ENCODE results near the gene BCL2L13.
"Not testable (repeated sequence)": the region's sequence is repeated elsewhere in the genome, so short reads cannot be mapped to it uniquely, and the experiment has no call there.

The BCL2L13 gene

DNA sequence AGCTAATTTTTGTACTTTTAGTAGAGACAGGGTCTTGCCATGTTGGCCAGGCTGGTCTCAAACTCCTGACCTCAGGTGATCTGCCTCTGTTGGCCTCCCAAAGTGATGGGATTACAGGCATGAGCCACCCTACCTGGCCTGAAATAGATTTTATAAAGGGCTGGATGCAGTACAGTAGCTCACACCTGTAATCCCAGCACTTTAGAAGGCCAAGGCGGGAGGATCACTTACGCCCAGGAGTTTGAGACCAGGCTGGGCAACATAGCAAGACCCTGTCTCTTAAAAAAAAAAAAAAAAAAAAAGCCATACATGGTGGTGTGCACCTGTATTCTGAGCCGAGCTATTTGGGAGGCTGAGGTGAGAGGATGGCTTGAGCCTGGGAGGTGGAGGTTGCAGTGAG, 59.7 kb downstream of the BCL2L13 start:
- not testable (repeated sequence) for DNase-seq

DNA sequence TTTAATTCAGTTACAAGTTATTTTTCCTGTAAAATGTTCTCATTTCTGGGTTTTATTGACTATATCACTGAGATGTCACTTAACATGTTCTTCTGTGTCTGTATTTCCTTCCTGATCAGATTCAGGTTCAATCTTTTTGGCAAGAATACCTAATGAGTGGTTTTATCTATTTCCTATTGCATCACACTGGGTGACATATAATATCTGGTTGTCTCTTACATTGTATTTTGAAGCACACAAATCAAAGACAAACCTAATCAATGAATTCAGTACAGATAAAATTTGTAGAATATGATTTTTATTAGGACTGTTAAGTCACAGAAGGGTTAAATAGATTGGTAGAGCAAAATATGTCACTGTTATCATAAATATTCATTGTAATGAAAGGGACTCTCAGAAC, 60.4 kb downstream of the BCL2L13 start:
- no peak for DNase-seq

DNA sequence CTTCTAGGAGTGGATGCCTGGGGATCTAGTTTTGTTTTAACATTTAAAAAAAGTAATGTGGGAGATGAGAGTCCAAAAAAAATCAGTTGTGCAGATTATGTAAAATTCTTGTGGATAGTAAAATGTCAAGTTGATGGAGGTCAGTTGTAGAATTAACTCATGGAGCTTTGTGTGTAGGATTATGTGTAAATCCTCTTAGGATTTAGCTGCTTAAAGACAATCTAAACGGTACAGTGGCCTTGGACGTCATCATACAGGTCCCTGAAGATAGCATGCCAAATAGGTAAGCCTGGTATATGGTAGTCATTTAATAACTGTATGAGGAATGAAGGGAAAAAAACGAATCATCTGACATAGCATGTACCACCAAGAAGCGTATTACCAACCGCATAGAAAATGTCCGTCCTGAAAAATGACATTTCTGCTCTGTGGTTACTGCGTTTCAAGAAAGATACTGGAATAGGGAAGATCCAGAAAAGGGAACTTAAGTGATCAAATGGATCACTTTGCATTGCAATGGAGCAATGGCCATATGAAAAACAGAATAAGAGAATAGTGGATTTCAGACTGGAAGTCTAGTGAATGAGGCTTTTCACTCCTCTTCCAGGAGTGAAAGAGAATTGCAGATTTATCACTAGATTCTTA, 61.3 kb downstream of the BCL2L13 start:
- DNase-seq: no peak

DNA sequence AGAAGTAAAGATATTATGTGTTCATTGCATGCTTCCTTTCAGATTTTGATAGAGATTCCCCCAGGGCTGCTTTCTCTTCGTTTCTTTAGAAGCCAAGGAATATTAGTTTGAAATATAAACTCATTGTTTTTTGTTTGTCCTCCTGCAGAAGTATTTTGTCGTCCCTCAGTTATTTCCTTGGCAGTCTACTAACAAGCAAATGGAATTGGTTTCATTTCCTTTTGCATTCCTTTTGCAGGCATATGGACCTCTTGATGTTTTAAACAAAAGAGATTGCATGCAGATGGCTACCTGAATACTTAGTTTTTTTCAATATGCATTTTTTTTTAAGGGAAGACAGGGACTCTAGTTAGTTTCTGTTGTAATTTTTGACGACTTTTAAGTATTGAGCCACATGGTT, 62.2 kb downstream of the BCL2L13 start:
- no peak for DNase-seq

DNA sequence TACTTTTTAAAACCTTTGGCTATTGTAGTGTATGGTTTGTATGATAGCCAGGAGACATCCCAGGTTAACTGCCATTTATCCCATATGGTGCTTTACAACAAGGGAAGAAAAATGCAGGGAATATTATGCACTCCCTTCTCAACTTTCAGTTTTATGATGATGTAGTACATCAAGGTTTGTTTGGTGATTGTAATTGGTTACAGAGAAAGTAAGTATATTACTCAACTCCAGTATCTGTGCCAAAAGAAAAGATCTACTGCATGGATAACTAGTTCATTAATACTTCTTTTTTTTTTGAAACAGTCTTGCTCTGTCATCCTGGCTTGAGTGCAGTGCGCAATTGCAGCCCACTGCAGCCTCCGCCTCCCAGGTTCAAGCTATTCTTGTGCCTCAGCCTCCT, 65.3 kb downstream of the BCL2L13 start:
- no peak for DNase-seq

DNA sequence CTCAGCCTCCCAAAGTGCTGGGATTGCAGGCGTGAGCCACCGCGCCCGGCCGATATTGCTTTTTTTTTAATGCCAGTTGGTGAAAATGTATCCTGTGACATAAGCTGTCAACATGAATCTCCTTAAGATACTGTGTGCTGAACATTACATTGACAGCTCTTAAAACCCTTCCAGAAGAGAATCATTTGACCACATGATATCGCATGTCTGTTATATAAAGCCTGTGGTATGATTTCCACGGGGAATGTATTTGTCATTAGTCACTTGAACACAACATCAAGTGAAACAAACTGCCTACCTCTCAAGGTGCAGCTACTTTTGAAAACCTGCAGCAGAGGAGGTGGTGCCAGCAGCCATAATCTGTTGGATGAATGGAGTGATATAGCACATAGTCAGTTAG, 67.0 kb downstream of the BCL2L13 start:
- no peak for DNase-seq

DNA sequence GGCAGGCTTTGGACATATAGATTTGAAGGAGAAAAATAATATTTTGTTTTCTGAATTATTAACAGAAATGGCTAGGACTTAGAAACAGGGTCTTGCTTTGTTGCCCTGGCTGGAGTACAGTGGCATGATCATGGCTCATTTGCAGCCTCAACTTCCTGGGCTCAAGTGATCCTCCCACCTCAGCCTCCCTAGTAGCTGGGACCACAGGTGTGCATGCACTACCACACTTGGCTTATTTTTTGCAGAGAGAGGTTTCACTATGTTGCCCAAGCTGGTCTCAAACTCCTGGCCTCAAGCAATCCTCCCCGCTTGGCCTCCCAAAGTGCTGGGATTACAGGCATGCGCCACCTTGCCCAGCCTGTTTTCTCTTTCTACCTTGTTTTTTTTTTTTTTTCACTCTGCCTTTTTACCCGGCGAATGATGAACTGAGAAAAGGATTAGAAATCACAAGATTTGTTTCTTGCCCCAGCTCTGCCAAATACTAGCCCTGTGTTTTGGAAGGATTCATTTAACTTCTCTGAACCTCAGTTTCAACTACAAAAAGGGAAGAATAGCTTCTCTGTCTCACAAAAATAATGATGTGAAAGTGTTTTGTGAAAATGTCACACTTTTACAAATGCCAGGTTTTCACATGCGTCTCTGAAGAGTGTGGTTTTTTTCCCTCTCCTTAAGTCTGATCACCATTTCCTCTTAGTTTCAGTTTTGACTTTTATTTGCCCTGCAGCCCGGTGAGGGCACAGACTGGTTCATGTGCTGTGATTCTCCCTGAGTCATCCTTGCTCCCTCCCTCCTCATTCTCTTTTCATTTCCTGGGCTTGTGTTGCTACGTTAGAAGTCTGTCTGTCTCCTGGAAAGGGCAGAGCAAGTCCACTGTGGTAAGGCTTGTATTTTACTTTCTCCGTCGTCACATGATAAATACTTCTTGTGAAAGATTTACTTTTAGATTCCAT, 67.7 kb downstream of the BCL2L13 start:
- peak; percentile 53 for DNase-seq

DNA sequence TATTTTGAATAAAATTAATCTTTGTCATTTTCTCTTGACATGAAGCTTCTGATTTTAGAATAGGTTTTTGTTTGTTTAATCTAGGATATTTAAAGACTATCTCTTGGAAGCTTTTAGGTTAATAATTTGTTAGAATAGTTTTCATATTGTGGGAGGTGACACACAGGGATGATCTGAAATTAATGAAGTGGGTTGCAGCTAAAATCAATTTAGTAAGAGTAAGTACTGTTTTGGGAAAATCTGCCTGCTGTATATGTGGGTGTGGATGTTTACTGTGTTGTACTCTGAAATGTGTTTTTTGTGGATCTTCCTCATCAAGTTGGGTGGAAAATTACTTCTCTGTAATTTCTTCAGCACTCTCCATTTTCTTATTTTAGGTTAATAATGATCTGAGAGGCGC, 68.4 kb downstream of the BCL2L13 start:
- no peak for DNase-seq

DNA sequence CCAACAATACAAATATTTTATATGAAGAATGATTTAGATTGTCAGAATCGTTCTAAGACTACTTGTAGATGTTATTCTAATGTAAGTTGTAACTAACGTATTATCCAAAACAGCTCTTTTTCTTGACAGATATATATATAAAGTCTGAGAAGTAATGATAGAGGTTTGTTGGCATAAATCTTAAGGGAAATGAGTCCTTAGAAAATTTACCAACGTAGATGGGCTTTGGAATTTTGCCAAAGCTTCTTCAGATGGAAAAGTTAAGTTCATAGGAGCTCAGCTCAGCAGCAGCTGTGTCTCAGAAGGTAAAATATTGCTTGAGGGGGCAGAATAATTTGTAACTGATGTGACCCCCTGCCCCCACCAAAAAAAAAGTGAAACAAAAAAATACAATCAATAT, 69.0 kb downstream of the BCL2L13 start:
- no peak for DNase-seq

DNA sequence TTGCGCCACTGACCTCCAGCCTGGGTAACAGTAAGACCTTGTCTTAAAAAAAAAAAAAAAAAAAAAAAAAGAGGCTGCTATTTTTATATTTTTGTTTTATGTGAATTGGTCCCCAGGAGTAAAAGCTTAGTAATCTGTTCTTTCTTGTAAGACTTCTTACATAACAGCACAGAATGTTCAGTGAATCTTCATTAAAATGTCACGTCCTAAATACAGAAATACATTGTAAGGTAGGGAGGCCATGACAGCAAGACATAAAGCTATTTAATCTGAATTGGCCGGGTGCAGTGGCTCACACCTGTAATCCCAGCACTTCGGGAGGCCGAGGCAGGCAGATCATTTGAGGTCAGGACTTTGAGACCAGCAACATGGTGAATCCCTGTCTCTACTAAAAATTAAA, 71.5 kb downstream of the BCL2L13 start:
- no peak for DNase-seq

DNA sequence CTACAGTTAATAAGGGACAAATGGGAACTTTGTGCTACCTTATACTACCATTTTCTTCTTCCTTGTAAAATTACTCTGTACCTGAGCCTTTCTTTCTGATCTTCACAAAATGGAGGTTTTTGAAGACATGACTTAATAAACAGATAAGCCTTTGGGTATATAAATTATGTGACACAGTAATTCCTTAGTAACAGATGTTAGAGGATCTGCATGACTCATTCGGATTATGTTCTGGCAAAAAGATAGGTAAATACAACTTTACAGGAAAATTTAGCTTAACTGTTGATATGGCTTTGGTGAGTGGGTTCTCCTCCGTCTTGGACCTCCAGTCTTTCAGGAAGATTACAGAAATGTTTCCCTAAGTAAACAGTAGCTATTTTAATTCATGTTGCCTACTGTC, 73.9 kb downstream of the BCL2L13 start:
- DNase-seq: no peak

DNA sequence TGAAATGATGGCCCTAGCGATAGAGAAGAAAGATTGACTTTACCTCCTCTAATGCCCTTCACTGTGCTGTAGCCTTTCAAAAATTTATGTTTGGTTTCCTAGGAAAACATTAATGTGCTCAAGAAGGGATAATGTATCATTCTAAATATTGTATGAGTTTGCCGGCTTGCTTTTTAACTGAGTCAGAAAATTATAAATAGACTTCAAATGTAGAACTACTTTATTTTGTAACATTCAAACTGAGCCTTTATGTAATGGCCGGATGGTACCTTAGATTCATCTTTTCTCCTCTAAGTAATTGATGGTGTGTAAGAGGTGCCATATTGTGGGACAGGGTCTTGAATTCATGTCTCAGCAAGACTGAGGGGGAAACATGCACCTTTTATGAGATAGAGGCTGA, 78.0 kb downstream of the BCL2L13 start:
- no peak for DNase-seq

DNA sequence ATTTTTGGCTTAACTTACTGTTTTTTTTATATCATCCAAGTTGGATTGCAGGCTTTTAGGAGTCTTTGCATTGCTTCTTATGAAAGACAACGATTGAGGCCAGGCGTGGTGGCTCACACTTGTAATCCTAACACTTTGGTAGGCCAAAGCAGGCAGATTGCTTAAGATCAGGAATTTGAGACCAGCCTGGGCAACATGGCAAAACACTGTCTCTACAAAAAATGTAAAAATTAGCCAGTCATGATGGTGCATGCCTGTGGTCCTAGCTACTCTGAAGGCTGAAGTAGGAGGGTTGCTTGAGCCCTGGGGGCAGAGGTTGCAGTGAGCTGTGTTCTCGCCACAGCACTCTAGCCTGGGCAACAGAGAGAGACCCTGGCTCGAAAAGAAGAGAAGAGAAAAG, 79.2 kb downstream of the BCL2L13 start:
- DNase-seq: no peak

DNA sequence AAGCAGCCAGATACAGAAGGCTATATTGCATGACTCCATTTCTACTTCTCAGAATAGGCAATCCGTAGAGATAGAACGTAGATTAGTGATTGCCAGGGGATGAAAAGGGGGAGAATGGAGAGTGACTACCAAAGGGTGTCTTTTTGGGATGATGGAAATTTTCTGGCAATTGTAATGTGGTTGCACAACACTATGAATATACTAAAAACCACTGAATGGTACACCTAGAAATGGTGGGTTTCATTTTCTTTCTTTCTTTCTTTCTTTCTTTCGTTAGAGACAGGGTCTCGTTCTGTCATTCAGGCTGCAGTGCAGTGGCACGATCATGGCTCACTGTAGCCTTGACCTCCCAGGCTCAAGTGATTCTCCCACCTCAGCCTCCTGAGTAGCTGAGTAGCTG, 81.4 kb downstream of the BCL2L13 start:
- DNase-seq: no peak

DNA sequence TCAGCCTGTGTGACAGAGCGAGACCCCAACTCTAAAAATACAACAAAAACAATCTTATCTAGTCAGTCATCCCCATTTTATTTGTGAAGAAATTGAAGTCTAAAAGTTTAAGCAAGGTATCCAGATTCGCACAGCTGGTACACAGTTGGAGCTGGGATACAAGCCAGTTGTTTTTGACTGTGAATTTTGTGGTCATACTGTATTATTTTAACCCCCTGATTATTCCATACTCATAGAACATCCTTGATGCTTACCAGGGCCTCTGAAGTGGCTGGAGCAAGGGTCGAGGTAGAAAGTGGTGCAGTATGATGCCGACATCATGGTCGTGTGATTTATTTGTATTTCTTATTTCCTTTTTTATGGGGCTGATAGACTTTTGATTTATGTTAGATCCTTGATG, 85.7 kb downstream of the BCL2L13 start:
- DNase-seq: no peak

DNA sequence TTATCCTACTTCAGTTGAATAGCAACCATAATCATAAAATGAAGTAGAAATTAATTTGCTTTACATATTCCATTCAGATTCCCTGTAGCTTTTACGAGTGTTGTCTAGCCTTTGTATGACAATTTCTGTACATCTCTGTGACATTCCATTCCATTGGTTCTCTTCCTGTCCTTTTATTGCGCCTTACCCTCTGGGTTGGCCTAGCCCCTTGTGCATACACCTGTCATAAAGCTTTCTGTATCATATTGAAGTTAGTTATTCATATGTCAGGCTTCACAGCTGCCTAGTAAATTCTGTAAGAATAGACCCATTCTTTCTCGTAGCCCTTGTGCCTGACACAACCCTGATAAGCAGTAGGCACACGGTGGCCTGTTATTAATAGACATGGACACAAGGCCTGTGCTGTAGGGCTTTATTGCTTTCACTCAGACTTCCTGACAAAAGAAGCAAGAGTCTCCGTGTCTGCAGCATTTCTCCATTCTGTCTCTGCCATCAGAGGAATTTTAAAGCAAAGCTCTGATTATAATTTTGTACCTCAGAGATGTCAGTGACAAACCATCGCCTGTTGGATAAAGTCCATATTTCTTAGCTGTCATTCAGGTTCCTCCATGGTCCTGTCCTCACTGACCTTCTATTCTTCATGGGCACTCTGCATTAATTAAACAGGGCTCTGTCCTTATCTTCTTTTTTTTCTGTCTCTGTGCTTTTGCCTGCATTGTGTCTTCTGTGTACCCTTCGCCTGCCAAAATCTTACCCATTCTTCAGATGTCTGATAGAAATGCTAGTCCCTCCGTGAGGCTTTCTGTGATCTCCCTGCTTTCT, 86.3 kb downstream of the BCL2L13 start:
- no peak for DNase-seq

DNA sequence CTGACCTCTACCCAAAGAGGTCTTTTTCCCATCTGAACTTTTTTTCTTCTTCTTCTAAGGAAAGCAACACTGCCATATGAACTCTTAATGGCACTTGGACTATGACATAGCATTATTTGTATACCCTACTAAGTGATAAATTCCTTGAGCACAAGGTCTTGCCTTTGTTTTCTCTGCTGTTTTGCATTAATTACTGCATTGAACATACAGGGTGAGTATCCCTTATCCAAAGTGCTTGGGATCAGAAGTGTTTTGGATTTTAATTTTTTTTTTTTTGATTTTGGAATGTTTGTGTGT, 86.9 kb downstream of the BCL2L13 start:
- DNase-seq: no peak

DNA sequence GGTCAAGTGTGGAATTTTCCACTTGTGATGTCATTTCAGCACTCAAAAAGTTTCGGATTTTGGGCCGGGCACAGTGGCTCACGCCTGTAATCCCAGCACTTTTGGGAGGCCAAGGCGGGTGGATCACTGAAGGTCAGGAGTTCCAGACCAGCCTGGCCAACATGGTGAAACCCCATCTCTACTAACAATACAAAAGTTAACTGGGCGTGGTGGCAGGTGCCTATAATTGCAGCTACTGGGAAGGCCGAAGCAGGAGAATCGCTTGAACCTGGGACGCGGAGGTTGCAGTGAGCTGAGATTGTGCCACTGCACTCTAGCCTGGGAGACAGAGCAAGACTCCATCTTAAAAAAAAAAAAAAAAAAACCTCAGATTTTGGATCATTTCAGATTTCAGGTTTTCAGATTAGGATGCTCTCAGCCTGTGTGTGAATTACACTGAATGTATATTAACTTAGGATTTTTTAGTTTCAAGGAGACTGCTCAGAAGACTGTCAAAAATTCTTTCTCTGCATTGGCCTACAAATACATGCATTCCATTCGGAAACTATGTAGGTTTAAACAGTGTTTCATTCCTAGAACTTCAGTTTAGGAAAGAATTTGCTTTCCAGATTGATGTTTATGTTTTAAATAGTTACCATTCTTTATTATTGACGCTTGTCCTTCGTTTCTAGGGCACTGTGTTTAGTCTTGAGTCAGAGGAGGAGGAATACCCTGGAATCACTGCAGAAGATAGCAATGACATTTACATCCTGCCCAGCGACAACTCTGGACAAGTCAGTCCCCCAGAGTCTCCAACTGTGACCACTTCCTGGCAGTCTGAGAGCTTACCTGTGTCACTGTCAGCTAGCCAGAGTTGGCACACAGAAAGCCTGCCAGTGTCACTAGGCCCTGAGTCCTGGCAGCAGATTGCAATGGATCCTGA, 87.7 kb downstream of the BCL2L13 start:
- no peak for DNase-seq

DNA sequence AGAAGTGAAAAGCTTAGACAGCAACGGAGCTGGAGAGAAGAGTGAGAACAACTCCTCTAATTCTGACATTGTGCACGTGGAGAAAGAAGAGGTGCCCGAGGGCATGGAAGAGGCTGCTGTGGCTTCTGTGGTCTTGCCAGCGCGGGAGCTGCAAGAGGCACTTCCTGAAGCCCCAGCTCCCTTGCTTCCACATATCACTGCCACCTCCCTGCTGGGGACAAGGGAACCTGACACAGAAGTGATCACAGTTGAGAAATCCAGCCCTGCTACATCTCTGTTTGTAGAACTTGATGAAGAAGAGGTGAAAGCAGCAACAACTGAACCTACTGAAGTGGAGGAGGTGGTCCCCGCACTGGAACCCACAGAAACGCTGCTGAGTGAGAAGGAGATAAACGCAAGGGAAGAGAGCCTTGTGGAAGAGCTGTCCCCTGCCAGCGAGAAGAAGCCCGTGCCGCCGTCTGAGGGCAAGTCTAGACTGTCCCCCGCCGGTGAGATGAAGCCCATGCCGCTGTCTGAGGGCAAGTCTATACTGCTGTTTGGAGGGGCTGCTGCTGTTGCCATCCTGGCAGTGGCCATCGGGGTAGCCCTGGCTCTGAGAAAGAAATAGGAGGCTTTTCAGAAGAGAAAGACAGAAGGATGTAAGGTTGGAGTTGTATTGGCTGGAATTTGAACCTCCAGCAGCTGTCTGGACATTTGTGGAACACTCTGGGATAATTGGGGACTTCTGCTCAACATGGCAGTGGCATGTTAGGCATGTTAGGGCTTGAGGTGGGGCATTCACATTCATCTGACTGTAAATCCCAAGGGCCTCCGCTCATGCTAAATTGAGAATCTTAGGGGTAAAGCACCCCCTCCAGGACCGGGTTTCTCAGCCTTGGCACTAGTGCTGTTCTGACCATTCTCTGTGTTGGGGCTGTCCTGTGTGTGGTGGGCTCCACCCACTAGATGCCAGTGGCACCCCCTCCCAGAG, 88.7 kb downstream of the BCL2L13 start:
- no peak for DNase-seq

DNA sequence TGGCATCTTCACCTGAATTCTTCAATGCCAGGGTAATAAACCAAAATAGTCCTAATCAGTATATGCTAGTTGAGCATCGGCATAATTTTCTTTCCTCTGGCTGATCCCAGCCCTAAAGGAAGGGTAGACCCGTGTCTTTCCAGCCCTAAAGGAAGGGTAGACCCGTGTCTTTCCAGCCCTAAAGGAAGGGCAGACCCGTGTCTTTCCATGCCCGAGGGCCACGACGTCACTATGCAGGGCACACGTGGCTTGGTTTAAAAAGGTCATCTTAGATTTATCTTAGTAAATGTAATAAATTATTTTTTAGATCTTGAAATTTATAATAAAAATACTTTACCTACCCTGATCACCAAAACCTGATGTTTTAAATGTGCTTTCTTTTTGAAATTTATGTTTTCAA, 90.2 kb downstream of the BCL2L13 start:
- no peak for DNase-seq

DNA sequence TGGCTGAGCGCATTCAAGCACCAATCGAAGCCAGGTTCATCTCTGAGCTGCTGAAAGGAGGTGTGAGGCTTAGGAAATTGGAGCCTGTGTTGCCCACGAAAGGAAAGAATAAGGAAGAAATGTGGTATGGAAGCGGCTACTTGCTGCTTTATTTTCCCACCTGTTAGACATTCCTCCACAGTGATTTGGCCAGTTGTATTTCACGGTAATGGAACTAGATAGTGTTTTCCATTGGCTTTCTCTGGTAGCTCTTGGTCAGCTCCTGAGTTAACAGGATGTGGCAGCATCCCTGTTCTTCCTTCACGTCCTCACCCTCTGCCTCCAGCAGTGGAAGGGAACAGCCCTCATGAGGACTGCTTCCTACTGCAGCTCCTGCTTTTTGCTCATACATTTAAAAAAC, 91.0 kb downstream of the BCL2L13 start:
- DNase-seq: no peak
